Measurements from ENCODE around the gene MKKS. TPM values are rescaled to one million over a fixed set of nuclear protein-coding genes. Genes with fewer than 3 reads are reported as not detected.

MKKS gene
- total RNA-seq, 2 donors from 2014 or later = 13.2 to 13.8 TPM

- WGBS, 2 experiments (ENCODE audit: insufficient coverage in 1 of 2, insufficient read length in 1 of 2) = 0% methylated on average over 9 to 17 of the region's 17 CpGs
- H3K27me3 ChIP-seq (ENCODE audit: control insufficient read depth, insufficient read depth, low read length, poor library complexity, severe bottlenecking) = no peaks in the 10 kb centered on the region
- Mint-ChIP-seq H3K4me1 (peaks cover 28% of the 10 kb centered on the region), H3K27ac (peak overlapping the region; percentile 94), H3K9me3 (no peaks in the 10 kb centered on the region), H3K36me3 (ENCODE audit: low read depth) (peaks cover 3% of the 10 kb centered on the region), H3K27me3 (ENCODE audit: insufficient read depth) (no peaks in the 10 kb centered on the region), H3K4me3 (peak overlapping the region; percentile 91)
- peak overlapping the region; percentile 84 for H3K27ac ChIP-seq (ENCODE audit: low read depth, low read length)
- peak; percentile 97 for DNase-seq
- H3K9me3 ChIP-seq (ENCODE audit: control insufficient read depth, low read length) = no peaks in the 10 kb centered on the region
- no peaks in the 10 kb centered on the region for H3K36me3 ChIP-seq (ENCODE audit: control insufficient read depth, insufficient read depth, low read length)
- peaks cover 5% of the 10 kb centered on the region for H3K4me1 ChIP-seq (ENCODE audit: control insufficient read depth, insufficient read depth, low read length)
- peak overlapping the region; percentile 82 for H3K9ac ChIP-seq (ENCODE audit: extremely low read depth, low read length, poor library complexity, severe bottlenecking)
- no peak for TF ChIP-seq CTCF (conservative IDR thresholded peaks at IDR 0.05)
- peak overlapping the region; percentile 85 for H3K4me3 ChIP-seq (ENCODE audit: low read length)
These were observed 427 bp upstream of the MKKS start for GRCh38 chr20:10434467-10434831.

- H3K4me1 Mint-ChIP-seq = peaks cover 38% of the 10 kb centered on the region
- no peak for TF ChIP-seq CTCF (conservative IDR thresholded peaks at IDR 0.05)
- H3K36me3 Mint-ChIP-seq (ENCODE audit: low read depth) = peaks cover 3% of the 10 kb centered on the region
- Histone ChIP-seq H3K36me3 (ENCODE audit: control insufficient read depth, insufficient read depth, low read length) (no peaks in the 10 kb centered on the region), H3K4me3 (ENCODE audit: low read length) (peak overlapping the region; percentile 85), H3K9ac (ENCODE audit: extremely low read depth, low read length, poor library complexity, severe bottlenecking) (peak overlapping the region; percentile 82), H3K4me1 (ENCODE audit: control insufficient read depth, insufficient read depth, low read length) (peaks cover 10% of the 10 kb centered on the region), H3K9me3 (ENCODE audit: control insufficient read depth, low read length) (no peaks in the 10 kb centered on the region), H3K27ac (ENCODE audit: low read depth, low read length) (no peak overlapping the region), H3K27me3 (ENCODE audit: control insufficient read depth, insufficient read depth, low read length, poor library complexity, severe bottlenecking) (no peaks in the 10 kb centered on the region)
- DNase-seq = peak; percentile 52
- no peaks in the 10 kb centered on the region for H3K27me3 Mint-ChIP-seq (ENCODE audit: insufficient read depth)
- H3K27ac Mint-ChIP-seq = peak overlapping the region; percentile 94
- peak overlapping the region; percentile 91 for H3K4me3 Mint-ChIP-seq
- H3K9me3 Mint-ChIP-seq = no peaks in the 10 kb centered on the region
- 62 to 65% methylated on average over 22 to 30 of the region's 30 CpGs for WGBS, 2 experiments (ENCODE audit: insufficient coverage in 1 of 2, insufficient read length in 1 of 2)
These were observed 904 bp downstream of the MKKS start for GRCh38 chr20:10433014-10433622.

GRCh38 chr20:10432079-10432478 lies 1.9 kb downstream of the MKKS start:
- H3K27me3 Mint-ChIP-seq (ENCODE audit: insufficient read depth) = no peaks in the 10 kb centered on the region
- H3K4me1 Mint-ChIP-seq = peaks cover 36% of the 10 kb centered on the region
- Histone ChIP-seq H3K36me3 (ENCODE audit: control insufficient read depth, insufficient read depth, low read length) (no peaks in the 10 kb centered on the region), H3K27me3 (ENCODE audit: control insufficient read depth, insufficient read depth, low read length, poor library complexity, severe bottlenecking) (no peaks in the 10 kb centered on the region), H3K4me1 (ENCODE audit: control insufficient read depth, insufficient read depth, low read length) (peaks cover 10% of the 10 kb centered on the region), H3K9ac (ENCODE audit: extremely low read depth, low read length, poor library complexity, severe bottlenecking) (no peak overlapping the region), H3K27ac (ENCODE audit: low read depth, low read length) (no peak overlapping the region), H3K9me3 (ENCODE audit: control insufficient read depth, low read length) (no peaks in the 10 kb centered on the region), H3K4me3 (ENCODE audit: low read length) (no peak overlapping the region)
- H3K9me3 Mint-ChIP-seq = no peaks in the 10 kb centered on the region
- no peak for DNase-seq
- no peak for TF ChIP-seq CTCF (conservative IDR thresholded peaks at IDR 0.05)
- H3K36me3 Mint-ChIP-seq (ENCODE audit: low read depth) = peaks cover 3% of the 10 kb centered on the region
- H3K4me3 Mint-ChIP-seq = peak overlapping the region; percentile 91
- H3K27ac Mint-ChIP-seq = no peak overlapping the region
- WGBS, 2 experiments (ENCODE audit: insufficient coverage in 1 of 2, insufficient read length in 1 of 2) = 79 to 89% methylated on average over 1 of the region's 1 CpG

All from endodermal cell (in vitro differentiated cells).